Measurements from ENCODE around the gene NAGS. TPM values are rescaled to one million over a fixed set of nuclear protein-coding genes. Genes with fewer than 3 reads are reported as not detected.

The NAGS gene
- polyA plus RNA-seq, 2 of the 4 experiments (the other 2 are of a cell fraction), result 0.66 to 0.88 TPM

DNA sequence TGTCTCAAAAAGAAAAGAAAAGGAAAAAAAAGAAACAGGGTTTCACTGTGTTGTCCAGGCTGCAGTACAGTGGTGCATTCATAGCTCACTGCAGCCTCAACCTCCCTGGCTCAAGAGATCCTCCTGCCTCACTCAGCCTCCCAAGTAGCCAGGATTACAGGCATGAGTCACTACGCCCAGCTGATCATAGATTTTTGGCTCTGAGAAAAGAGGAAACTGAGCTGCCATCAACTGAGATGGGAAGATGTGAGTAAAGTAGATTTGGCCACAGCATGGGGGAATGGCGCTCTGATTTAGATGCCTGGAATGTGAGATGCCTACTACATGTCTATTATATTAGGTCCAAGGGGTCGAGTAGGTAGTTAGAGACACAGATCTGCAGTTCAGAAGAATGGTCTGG, 5.9 kb upstream of the NAGS start:
- CTCF ChIA-PET, result interaction anchor here (0.9 to 24.9 kb wide), 10 partner anchors 9 to 157 kb away, joined by 3 to 657 read pairs (median 4); partner anchors contain the start of genes PPY and PYY
- peak; percentile 23 for FAIRE-seq
- no peak for TF ChIP-seq RARB (CRISPR knock-in tag; IDR thresholded peaks at IDR 0.05)
- TF ChIP-seq RCOR1 (IDR thresholded peaks at IDR 0.05; ENCODE audit: low read depth, low read length), result no peak
- no peak for TF ChIP-seq BHLHE40 (IDR thresholded peaks at IDR 0.05; ENCODE audit: low read depth, low read length)
- TF ChIP-seq TFCP2L1 (CRISPR knock-in tag; IDR thresholded peaks at IDR 0.05), result no peak
- TF ChIP-seq HDAC2 (IDR thresholded peaks at IDR 0.05), result no peak
- TF ChIP-seq, protein P1, sequence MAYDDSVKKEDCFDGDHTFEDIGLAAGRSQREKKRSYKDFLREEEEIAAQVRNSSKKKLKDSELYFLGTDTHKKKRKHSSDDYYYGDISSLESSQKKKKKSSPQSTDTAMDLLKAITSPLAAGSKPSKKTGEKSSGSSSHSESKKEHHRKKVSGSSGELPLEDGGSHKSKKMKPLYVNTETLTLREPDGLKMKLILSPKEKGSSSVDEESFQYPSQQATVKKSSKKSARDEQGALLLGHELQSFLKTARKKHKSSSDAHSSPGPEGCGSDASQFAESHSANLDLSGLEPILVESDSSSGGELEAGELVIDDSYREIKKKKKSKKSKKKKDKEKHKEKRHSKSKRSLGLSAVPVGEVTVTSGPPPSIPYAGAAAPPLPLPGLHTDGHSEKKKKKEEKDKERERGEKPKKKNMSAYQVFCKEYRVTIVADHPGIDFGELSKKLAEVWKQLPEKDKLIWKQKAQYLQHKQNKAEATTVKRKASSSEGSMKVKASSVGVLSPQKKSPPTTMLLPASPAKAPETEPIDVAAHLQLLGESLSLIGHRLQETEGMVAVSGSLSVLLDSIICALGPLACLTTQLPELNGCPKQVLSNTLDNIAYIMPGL (CRISPR knock-in tag; IDR thresholded peaks at IDR 0.05; ENCODE audit: borderline replicate concordance), result no peak
- no peak for TF ChIP-seq EHF (CRISPR knock-in tag; IDR thresholded peaks at IDR 0.05)
- no peak for TF ChIP-seq BCL3 (IDR thresholded peaks at IDR 0.05)
- no peak for TF ChIP-seq EP300 (IDR thresholded peaks at IDR 0.05)
- TF ChIP-seq CBX8 (IDR thresholded peaks at IDR 0.05), result no peak
- TF ChIP-seq ESRRA (IDR thresholded peaks at IDR 0.05; ENCODE audit: borderline replicate concordance, low read length), result no peak

DNA sequence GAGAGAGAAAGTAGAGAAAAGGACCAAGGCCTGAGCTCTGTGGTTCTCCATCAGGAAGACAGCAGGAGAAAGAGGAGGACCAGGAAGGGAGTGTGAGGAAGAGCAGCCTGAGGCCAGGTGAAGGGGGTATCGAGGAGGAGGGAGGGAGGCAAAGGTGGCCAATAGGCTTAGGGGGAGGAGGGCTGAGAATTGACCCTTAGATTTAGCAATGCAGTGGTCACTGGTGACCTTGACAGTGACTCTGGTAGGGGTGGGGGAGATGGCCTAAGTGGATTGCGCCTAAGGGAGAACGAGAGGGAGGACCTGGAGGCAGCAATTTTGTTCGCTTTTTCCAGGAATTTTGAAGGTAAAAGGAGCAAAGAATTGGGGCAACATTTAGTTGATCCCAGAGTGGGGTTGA, 5.4 kb upstream of the NAGS start:
- no peak for ATAC-seq
- Histone ChIP-seq H3K9me3 (no peaks in the 10 kb centered on the region), H3K4me1 (peaks cover 10% of the 10 kb centered on the region; the same call in 1 of the 3 replicates), H3K4me3 (no peak overlapping the region), H3K27ac (no peak overlapping the region), H3K4me2 (no peak overlapping the region)
- TF ChIP-seq RFX5 (IDR thresholded peaks at IDR 0.05) (no peak), ZFP36 (IDR thresholded peaks at IDR 0.05; ENCODE audit: borderline replicate concordance, partially characterized antibody) (no peak), HES2 (IDR thresholded peaks at IDR 0.05) (no peak), ZNF302 (CRISPR knock-in tag; IDR thresholded peaks at IDR 0.05) (no peak), ZSCAN20 (CRISPR knock-in tag; IDR thresholded peaks at IDR 0.05) (no peak), MAZ (IDR thresholded peaks at IDR 0.05; ENCODE audit: borderline replicate concordance, low read depth, low read length) (no peak), GATA3 (IDR thresholded peaks at IDR 0.05; ENCODE audit: borderline replicate concordance) (no peak), SMC3 (IDR thresholded peaks at IDR 0.05) (no peak), JUNB (IDR thresholded peaks at IDR 0.05) (no peak), KDM5A (IDR thresholded peaks at IDR 0.05) (no peak), CBX2 (IDR thresholded peaks at IDR 0.05; ENCODE audit: borderline replicate concordance, low read depth) (no peak)
- no peak for DNase-seq (ENCODE audit: low read depth in 1 of 2, low spot score in 1 of 2)
- ChIA-PET POLR2A (interaction anchor here (0.7 kb wide), 1 partner anchor 58 kb away, joined by 5 read pairs; no protein-coding TSS in a partner anchor), CTCF (interaction anchor here (0.9 to 24.9 kb wide), 8 partner anchors 9 to 157 kb away, joined by 3 to 657 read pairs (median 8); partner anchors contain the start of genes PPY and PYY)
- 74% methylated on average over 4 of the region's 4 CpGs for WGBS (ENCODE audit: missing lambda C conversion rate)
- FAIRE-seq, result no peak

More for the DNA sequence above, 5.9 kb upstream of the NAGS start:
- Histone ChIP-seq H3K4me1 (peaks cover 10% of the 10 kb centered on the region; the same call in 1 of the 3 replicates), H3K4me2 (no peak overlapping the region), H3K9me3 (no peaks in the 10 kb centered on the region), H3K27ac (no peak overlapping the region), H3K4me3 (no peak overlapping the region)
- WGBS (ENCODE audit: missing lambda C conversion rate), result 80% methylated on average over 3 of the region's 3 CpGs
- ATAC-seq (no peak), DNase-seq (ENCODE audit: low read depth in 1 of 2, low spot score in 1 of 2) (no peak)
- POLR2A ChIA-PET, result no interaction called here
